IPS DF 4.7 (cell line): ENCODE measurements around the gene LRCH1.

Experiments
- DNase-seq: peaks from one replicate; pipeline ENCODE4 v3.0.0-alpha.2; 2013; ENCODE audit warnings: low spot score; ENCODE audit errors: extremely low read depth

The LRCH1 gene

DNA sequence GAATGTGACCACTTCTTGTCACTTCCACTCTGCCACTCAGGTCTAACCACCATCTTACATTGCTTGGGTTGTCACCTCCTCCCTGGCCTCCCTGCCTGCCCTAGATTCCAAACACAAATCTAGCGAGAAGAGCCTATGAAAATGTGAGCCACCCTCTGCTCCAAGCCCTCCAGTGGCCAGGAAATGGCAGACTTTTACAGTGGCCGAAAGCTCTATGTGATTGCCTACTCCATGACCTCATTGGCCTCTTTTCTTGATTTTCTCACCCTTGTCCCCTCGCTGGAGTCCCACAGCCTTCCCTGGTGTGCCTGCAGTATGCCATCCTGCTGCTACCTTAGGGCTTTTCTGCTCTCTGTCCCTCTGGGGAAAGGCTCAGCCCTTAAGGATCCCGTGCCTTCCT lies 84.2 kb downstream of the LRCH1 start:
- no peak for DNase-seq

DNA sequence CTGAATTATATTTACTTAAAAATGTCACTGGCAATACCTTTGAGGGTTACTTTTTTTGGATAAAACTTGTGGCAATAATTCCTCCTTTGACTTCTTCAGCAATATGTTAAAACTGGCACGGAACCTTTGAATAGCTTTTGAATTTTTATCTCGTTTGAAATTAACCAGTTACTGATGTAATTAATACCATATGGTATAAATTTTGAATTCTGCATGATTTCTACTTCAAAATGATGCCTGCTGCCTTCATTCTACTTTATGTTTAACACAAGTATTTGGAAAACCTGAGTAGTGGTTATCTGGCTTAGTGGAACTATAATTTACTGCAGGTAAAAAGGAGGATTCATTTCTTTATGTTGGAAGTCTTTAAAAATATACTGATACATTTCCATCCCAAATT lies 85.3 kb downstream of the LRCH1 start:
- no peak for DNase-seq

DNA sequence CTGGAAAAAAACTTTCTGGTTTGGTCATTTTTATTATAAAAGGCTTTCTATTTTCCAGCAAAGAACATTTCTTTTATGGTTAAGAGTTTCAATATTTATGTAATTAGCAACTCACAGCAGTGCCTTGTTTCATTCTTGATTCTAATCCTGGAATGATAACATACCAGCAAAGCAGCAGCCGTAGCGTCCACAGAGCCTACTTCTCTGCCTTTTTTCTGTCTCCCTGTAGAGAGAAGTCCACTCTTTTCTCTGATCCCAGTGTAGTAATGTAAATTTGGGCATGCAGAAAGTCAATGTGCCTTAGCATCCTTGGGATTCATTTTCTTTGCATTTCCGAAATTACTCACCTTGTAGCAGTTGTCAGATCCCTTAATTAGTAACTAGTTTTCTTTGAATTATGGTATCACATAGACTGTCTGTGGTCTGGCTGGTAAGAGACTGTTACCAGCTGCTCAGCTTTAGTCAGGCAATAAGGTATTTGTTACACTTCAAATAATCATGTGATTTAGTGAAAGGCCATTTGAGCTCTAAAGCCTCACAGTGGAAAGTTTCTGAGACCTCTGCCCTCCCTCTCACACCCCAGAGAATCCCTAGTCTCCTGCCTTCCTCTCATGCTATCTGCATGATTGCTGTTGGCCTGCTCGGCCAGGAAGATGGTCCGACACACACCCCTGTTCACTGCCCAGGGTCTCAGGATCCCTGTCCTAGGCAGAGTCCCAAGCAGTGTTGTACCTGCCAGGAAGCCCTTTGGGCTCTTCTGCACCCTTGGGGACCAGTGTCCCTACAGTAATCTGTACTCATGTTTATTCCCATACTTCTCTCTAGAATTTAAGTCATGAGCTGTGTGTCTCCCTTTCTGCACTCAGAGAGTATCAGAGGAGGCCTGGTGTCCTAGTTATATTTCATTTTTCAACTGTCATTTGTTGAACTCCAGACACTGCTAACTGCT lies 86.3 kb downstream of the LRCH1 start:
- no peak for DNase-seq

DNA sequence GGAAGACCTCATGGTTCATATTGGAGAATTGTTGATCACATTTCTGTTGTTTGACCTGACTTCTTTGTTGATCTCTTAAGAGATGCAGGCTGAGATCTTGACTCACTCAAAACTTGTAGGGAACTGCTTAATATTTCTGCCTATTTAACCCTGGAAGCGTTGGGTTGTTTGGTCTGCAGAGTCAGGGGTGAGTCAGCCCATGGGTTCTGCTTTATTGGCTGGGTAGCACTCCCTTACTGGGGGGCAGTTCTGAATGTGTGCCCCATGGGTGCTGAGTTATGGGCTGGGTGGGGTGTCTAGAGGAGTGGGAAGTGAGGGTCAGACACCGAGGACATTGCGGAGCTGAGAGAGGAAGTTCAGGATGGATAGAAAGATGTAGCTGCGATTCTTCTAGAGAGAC lies 87.9 kb downstream of the LRCH1 start:
- no peak for DNase-seq

DNA sequence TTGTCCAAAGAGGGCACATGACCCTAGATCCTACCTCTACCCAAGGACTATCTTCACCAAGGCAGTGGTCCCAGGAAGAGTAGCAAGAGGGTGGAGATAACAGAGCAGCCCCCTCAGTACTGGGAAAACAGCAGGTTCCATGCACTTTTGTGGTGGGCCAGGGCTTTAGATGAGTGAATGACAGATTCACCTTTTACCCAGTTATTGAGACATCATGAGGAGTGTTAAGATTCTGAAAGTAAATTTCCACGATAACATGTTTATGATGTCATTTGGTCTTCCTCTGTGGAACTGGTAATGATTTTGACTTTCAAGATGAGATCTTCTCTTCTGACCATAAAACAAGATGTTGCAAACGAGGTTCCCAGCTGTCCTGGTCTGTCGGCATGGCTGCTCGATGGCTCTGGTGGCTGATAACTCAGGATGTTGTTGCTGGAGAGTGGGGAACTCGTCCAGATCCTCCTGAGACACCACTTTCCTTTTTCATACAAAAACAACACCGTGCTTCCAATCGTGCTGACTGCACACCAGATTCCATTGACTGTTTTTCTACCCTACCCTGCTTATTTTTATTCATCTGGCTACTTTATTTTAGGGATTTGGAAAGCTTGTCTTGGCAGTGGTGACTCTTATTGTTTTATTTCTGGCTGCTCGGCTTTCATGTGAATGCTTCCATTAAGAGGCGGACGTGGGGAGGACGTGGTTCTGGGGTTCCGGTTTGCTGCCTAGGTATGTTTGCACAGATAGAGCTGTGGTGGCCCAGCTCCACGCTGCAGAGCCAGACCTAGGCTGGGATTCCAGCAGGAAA lies 88.5 kb downstream of the LRCH1 start:
- no peak for DNase-seq

DNA sequence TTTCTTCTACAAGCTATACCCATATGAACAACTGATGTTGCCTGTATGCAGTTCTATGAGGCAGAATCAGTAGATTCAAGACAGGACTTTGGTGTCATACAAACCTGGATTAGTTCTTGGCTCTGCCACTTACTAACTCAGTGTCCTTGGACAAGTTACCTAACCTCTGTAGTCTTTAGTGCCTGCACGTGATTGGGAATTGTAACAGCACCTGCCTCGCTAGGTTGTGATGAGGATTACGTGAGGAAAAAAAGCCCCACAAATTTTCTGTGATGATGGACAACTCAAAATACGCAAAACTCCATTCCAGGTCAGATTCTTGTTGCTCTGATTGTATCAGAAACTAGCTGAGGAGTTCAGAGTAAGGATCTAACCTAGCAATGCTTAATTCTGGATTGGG lies 89.3 kb downstream of the LRCH1 start:
- DNase-seq = no peak

DNA sequence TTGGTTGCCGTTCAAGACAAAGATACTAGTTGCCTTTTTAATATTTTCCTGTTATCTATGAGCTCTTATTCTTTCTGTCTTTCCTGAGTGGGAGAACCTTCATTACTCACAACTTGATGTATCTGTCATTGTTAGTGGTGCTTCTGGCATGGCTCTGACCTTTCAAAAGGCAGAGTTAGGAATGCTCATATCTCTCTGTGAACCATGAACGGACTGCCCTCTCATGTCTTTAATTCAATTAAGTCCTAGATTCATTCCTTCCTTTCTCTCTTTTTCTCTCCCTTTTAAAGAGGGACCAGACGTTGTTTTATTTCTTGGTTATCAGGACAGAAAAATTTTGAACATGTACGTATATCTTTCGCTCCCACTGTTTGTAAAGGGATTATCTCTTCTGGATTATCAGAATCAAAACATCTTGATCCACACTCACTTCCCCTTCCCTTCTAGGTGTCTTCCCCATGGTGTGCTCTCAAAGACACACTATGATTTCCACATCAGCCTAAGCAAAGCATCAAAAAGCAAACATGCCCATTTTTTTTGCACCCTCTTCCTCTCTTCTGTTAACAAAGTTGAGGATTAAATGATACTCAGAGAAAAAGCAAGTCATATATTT lies 90.3 kb downstream of the LRCH1 start:
- no peak for DNase-seq

DNA sequence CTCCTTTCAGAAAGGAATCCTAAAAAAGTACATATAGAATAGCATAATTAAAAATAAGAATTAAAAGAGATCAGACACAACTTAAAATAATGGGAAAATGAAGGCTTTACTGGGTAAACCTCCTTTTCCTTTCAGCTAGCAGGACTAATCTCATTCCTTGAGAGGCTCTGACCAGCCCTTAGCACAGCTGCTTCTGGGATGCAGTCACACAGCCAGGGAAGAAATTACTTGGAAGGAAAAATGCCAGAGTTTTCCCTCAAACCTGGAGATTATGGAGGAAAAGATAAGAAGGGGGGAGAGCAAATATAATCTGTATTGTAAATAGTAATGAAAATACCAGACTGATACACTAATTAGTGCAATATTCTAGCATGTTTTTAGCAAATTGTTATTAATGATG lies 91.8 kb downstream of the LRCH1 start:
- DNase-seq = no peak

DNA sequence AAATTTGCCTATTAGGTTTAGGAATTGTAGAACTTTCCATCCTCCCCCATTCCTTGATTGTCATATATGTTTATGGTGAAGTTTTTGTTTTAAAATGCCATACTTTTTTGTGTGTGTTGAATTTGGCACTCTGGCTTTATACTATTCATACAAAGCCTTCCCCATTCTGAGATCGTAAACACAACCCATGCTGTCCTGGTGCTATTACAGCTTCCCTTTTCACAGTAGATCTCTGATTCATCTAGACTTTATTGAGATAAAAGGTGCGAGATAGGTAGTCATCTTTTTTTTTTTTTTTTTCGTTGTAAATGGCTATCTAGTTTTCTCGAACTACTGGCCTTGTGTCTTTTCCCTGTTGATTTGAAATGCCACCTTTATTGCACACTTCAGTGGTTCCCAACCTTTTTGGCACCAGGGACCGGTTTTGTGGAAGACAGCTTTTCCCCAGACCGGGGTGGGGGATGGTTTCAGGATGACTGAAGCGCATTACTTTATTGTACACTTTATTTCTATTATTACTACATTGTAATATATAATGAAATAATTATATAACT lies 94.6 kb downstream of the LRCH1 start:
- no peak for DNase-seq

DNA sequence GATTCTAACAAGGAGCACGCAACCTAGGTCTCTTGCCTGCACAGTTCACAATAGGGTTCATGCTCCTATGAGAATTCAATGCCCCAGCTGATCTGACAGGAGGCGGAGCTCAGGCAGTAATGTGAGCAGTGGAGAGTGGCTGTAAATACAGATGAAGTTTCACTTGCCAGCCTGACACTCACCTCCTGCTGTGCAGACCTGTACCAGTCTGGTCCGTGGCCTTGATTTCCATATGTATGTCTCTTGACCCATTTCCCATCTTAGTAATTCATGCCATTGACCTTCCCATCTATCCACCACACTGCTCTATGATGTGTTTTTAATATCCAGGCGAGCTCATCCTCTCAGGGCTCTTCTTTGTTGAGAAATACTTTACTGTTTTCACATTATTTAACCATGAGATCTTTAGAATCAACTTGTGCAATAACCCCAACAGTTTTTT lies 95.2 kb downstream of the LRCH1 start:
- DNase-seq = no peak

DNA sequence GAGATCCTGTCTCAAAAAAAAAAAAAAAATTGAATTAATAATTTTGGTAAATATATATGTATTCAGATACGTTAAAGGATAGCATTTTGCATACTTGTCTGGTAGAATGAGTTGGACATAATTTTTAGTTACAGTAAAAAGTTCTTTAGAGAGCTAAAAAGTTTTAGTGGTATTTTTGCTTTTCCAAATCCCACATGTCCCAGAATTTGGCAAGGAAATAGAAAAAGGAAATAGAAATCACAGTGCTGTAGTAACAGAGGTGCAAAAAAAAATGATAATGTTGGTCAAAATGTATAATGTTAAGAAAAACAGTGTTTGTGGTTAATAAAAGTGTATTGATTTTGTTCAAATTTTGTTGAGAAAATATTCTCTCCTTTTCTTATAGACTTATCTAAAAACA lies 96.8 kb downstream of the LRCH1 start:
- DNase-seq = no peak

DNA sequence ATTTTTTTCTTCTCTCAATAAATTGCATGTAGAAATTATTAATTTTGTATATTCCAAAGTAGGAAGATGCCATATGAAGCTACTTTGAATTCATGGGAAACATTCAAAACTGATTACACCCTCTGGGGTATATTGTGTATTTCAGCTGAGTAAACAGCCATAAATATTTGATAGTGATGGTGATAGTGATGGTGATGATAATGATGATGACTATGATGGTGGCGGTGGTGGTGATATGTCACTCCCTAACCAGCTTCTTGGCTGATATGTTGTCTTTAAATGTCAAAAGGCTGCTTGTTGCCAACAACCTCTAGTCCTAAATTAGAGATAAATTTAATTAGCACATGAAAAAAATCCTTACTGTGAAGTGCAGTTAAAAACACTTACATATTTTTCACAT lies 102.0 kb downstream of the LRCH1 start:
- DNase-seq = no peak

DNA sequence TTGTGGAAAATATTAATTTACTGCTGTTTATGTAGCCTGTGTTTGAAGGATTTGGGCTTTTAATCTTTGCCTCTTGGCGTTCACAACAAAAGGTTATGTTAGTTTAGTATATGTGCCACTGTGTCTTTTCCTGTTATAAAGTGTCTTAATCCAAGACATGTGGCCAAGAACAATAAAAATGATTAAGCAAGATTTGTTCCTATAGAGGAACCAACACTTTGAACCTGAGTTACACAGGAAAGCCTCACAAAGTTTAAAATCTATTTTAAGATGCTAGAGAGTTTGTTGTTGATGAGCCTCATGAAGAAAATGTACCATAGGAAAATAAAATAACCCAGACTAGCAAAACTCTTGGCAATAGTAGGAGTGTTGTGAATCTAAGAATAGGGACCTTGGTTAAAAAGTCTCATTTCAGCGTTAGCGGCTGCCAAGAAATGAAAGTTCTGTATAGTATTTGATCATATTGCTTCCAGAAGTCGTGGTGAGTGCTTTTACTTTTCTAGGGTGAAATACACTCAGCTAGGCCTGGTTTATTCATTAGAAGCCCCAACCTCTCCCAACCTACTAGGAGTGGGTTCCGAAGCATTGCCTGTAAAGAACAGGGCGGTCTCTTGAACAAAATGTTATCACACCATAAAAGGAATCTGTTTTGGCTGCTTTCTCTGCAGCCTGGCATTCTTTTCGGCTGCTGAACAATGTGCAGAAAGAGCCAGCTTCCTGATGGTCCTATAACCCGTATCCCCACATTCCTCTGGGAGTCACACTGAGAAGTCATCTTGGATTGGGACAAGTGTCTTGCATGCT lies 102.6 kb downstream of the LRCH1 start:
- DNase-seq = no peak

DNA sequence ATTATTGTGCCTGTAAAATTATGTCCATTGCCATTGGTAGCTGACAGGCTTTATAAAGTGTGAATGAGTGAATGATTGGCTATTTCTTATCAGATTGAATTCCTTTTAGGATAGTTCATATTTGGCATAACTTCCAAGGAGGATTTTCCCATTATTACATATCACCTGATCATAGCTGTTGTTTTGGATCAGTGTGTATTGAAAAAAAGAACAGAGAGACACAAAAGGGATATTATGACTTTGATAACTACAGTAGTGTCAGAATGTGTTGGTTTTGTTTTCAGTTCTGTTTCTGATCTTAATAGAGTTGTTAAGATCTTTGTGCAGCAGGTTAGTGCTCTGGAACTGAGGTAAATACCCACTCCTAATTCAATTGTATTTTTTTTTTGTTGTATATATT lies 103.8 kb downstream of the LRCH1 start:
- DNase-seq = no peak

DNA sequence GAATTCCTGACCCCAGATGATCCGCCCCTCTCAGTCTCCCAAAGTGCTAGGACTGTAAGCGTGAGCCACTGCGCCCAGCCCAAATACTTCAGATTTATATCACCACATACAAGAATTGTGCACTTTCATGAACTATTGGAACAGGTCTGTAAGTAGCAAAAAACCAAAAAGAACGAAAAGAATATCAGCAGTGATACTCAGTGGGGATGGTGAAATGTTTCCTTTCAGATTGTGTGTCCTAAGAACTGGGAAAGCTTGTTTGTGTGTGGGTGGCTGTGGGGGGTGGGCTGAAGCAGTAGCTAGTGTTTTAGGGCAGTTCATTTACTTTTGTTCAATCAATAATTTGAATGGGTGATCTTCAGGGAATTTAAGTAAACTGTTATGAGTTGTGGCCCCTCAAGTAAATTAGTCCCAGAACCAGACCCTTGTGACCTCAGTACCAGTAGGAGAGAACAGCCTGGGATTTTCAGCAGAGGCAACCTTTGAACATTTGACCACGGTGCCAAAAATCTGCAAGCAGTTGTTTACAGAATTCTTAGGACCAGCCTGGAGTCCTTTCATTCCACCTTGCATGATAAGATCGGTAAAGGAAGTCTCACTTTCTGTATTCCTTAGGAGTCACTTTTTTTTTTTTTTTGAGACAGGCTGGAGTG lies 106.6 kb downstream of the LRCH1 start:
- DNase-seq = no peak

DNA sequence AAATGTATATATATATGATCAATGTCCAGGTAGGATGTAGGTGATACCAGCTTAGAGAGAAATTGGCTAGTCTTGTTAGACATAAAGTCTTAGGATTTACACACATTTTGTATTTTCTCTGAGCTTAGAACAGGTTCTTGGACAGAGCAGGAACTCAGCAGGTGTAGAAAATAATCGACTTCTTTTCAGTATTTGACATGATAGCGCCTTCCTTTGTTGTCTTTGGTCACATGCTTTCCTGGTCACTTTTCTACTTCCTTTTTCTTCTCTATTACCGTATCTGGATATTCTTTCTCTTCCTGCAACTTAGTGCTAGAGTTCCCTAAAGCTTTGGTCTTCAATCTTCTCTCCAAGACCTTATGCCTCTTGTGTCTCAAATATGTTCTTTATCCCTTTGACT lies 107.4 kb downstream of the LRCH1 start:
- DNase-seq = no peak

DNA sequence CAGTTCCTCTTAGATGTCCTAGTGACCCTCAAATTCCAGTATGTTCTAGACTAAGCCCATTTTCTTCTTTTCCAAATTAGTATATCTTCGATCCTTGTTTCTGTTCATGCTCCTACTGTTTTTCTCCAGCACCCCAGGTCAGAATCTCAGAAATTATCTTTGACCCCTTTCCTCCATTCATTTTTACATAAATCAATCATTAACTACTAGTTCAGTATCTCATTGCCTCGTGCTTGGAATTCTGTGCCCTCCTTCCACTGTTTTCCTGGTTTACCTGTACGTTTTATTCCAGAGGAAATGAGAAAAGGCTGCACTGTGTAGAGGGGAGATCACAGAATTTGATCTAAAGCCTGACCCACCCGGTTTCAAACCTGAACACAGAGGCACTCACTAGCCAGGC lies 107.9 kb downstream of the LRCH1 start:
- DNase-seq = no peak

DNA sequence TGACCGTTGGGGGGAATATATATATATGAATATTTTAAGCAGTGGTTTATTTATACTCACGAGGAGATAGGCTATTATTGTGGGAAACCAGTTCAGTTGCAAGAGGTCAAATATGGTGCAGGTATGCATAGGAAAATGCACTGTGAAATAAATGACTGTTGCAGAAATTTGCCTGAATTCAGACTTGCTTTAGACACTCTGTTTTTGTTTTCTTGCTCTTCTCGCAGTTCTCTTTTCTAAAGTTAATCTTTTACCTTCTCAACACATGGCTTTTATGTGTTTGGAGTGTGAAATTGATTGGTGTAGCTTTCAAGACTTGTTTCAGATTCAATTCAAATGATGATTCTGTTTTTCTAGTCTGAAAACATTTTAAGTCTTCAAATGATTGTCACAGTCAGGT lies 109.7 kb downstream of the LRCH1 start:
- DNase-seq = no peak

DNA sequence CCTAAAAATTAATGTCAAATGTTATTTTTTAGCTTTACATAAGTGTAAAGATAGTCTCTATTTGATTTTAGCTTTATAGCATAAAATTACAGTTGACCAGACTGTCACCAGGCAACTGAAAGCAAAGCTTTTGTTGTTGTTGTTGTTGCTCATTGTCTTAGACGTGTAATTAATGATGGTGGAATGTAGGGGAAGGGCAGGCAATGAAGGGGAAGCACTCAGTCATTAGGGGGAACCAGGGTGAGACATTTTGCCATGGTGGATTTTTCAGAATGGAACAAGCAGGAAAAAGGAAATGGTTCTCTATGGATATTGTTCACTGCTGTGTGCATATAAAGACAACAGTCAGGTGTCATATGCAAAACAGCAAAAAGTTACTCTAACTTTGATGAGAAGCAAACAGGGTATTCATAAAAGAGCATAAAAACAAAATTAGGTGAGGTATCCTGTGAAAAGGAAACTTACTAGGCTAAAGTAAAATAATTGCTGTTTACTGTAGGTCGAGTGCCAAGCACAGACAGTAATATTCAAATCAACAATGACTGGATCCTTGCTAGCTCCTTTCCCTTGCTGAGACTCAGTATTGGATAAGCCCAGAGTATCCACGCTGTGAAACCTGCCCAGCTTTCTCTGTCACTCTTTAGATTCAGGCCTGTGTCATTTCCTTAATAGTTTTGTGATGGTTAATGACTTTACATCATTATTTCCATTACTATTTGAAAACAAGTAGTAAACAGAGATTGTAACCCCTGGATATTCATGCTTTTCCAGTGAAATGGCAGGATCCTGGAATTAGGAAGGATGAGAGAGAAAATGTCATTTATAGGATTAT lies 110.5 kb downstream of the LRCH1 start:
- DNase-seq = no peak

DNA sequence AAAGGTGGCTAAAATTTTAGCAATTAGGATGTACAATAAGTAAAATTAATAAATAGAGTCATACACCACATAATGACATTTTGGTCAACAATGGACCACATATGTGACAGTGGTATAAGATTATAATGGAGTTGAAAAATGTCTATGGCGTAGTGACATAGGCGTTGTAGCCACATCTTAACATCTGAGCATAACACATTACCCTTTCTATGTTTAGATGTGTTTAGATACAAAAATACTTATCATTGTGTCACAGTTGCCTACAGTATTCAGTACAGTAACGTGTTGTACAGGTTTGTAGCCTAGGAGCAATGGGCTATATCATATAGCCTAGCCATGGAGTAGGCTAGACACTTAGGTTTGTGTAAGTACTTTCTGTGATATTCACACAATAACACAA lies 111.2 kb downstream of the LRCH1 start:
- no peak for DNase-seq
